ENCODE measurements around the gene FLAD1. TPM values are rescaled to one million over a fixed set of nuclear protein-coding genes. Genes with fewer than 3 reads are reported as not detected.

FLAD1 gene
- total and polyA plus RNA-seq, 2 experiments from 2014 or later: 74.5 to 75.0 TPM

DNA sequence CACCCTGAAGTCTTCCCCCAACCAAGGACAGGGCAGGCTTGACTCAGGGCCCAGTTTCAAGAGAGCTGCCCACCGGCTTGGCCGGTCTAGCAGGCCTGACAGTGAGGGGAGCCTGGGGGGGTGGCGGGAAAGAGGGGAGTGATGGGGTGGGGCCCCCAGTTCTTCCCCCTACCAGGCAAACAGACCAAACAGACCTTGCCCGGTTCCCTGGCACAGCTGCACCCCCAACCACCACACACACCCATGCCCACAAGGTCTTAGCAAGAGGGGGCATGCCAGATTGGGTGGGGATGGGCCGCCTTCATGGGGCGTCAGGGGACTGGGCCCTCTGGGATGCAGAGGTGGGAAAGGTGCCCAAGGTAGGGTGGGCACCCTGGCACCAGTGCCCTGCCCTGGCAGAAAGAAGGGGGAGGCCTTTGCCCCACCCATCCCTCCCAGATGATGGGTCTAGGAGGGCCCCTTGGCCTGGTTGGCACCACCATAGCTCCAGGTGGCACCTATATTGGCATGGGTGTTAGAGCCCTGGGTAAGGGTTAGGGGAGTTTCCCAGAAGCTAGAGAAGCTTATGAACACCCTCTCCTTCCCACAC, 28.4 kb downstream of the FLAD1 start (continued):
- TF ChIP-seq, protein P1, sequence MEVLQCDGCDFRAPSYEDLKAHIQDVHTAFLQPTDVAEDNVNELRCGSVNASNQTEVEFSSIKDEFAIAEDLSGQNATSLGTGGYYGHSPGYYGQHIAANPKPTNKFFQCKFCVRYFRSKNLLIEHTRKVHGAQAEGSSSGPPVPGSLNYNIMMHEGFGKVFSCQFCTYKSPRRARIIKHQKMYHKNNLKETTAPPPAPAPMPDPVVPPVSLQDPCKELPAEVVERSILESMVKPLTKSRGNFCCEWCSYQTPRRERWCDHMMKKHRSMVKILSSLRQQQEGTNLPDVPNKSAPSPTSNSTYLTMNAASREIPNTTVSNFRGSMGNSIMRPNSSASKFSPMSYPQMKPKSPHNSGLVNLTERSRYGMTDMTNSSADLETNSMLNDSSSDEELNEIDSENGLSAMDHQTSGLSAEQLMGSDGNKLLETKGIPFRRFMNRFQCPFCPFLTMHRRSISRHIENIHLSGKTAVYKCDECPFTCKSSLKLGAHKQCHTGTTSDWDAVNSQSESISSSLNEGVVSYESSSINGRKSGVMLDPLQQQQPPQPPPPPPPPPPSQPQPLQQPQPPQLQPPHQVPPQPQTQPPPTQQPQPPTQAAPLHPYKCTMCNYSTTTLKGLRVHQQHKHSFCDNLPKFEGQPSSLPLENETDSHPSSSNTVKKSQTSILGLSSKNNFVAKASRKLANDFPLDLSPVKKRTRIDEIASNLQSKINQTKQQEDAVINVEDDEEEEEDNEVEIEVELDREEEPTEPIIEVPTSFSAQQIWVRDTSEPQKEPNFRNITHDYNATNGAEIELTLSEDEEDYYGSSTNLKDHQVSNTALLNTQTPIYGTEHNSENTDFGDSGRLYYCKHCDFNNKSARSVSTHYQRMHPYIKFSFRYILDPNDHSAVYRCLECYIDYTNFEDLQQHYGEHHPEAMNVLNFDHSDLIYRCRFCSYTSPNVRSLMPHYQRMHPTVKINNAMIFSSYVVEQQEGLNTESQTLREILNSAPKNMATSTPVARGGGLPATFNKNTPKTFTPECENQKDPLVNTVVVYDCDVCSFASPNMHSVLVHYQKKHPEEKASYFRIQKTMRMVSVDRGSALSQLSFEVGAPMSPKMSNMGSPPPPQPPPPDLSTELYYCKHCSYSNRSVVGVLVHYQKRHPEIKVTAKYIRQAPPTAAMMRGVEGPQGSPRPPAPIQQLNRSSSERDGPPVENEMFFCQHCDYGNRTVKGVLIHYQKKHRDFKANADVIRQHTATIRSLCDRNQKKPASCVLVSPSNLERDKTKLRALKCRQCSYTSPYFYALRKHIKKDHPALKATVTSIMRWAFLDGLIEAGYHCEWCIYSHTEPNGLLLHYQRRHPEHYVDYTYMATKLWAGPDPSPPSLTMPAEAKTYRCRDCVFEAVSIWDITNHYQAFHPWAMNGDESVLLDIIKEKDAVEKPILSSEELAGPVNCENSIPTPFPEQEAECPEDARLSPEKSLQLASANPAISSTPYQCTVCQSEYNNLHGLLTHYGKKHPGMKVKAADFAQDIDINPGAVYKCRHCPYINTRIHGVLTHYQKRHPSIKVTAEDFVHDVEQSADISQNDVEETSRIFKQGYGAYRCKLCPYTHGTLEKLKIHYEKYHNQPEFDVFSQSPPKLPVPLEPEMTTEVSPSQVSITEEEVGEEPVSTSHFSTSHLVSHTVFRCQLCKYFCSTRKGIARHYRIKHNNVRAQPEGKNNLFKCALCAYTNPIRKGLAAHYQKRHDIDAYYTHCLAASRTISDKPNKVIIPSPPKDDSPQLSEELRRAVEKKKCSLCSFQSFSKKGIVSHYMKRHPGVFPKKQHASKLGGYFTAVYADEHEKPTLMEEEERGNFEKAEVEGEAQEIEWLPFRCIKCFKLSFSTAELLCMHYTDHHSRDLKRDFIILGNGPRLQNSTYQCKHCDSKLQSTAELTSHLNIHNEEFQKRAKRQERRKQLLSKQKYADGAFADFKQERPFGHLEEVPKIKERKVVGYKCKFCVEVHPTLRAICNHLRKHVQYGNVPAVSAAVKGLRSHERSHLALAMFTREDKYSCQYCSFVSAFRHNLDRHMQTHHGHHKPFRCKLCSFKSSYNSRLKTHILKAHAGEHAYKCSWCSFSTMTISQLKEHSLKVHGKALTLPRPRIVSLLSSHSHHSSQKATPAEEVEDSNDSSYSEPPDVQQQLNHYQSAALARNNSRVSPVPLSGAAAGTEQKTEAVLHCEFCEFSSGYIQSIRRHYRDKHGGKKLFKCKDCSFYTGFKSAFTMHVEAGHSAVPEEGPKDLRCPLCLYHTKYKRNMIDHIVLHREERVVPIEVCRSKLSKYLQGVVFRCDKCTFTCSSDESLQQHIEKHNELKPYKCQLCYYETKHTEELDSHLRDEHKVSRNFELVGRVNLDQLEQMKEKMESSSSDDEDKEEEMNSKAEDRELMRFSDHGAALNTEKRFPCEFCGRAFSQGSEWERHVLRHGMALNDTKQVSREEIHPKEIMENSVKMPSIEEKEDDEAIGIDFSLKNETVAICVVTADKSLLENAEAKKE (CRISPR knock-in tag; IDR thresholded peaks at IDR 0.05): no peak

GRCh38 chr1:155012026-155012546, 28.9 kb downstream of the FLAD1 start:
- H3K27ac ChIP-seq (ENCODE audit: low read depth): no peak overlapping the region
- H3K79me2 ChIP-seq (replicated peaks; ENCODE audit: insufficient read depth): peaks cover 19% of the 10 kb centered on the region
- H3K27me3 ChIP-seq (ENCODE audit: insufficient read depth): no peaks in the 10 kb centered on the region
- H2AFZ ChIP-seq: no peak overlapping the region
- H3K9me2 ChIP-seq (ENCODE audit: insufficient read depth): no peaks in the 10 kb centered on the region
- peaks cover 48% of the 10 kb centered on the region for H3K4me1 ChIP-seq (ENCODE audit: insufficient read depth)
- no peaks in the 10 kb centered on the region for H3K36me3 ChIP-seq (ENCODE audit: insufficient read depth)
- peak overlapping the region; percentile 92 for H3K27ac Mint-ChIP-seq
- H3K9me3 Mint-ChIP-seq: no peaks in the 10 kb centered on the region
- peak overlapping the region; percentile 38; the same call in 1 of the 2 replicates for H3K4me3 ChIP-seq
- H3F3A ChIP-seq (replicated peaks; ENCODE audit: low read depth): 0 out of 2 replicates have a peak, but pooled peaks cover 3% of the 10 kb centered on the region
- peak overlapping the region; percentile 55 for H3K4me3 Mint-ChIP-seq
- H3K27me3 Mint-ChIP-seq (ENCODE audit: insufficient read depth, low read depth, poor library complexity): peaks cover 22% of the 10 kb centered on the region
- peak overlapping the region; percentile 80 for H3K4me2 ChIP-seq
- peak; percentile 91 for DNase-seq (ENCODE audit: low spot score)
- H3K4me1 Mint-ChIP-seq: peaks cover 56% of the 10 kb centered on the region
- peaks cover 7% of the 10 kb centered on the region for H4K20me1 ChIP-seq (replicated peaks; ENCODE audit: insufficient read depth)
- H3K36me3 Mint-ChIP-seq (ENCODE audit: low read depth): peaks cover 30% of the 10 kb centered on the region
- peak; percentile 70 for ATAC-seq
- TF ChIP-seq POLR2AphosphoS5 (IDR thresholded peaks at IDR 0.05; ENCODE audit: low read depth) (peak; percentile 62; the same call in 1 of the 2 replicates), CTCF (conservative IDR thresholded peaks at IDR 0.05; ENCODE audit: low read depth in 2 of 2) (no peak), REST (IDR thresholded peaks at IDR 0.05; ENCODE audit: unreplicated experiment) (peak; percentile 22)

Data from GM23338 (cell line).